M059J (cell line): ENCODE data around the gene CLDN10. TPM values are rescaled to one million over a fixed set of nuclear protein-coding genes. Genes with fewer than 3 reads are reported as not detected.

Experiments
- DNase-seq: peaks from one replicate; pipeline ENCODE4 v3.0.0-alpha.2; 2012; ENCODE audit warnings: low read depth
- total RNA-seq: library from RNA; depleted of rRNA; stranded (reverse); fragments of >200 nt; shearing (Covaris generic); gene quantifications from 2 replicates; pipeline ENCODE4 v1.2.3, GENCODE V29; 2014

Gene CLDN10
- total RNA-seq, 1 experiment from 2014 or later = 0.39 TPM

DNA sequence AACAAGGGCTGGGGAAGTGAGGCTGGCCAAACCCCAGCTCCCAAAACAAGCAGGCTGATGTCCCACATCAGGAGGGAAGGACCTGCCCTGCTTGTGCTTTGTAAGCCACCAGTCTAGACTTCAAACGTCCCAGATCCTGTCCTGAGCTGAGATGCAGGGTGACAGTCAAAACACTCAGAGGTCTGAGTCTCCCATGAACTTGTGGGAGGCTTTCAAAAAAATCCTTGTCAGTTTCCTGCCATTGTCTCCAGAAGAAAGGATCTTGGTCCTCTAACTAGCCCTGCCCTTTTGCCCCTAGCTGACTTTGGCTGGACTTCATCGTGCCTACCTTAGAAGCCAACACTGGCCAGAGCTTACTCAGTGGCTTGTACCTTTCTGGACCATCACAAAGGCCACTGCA is 48.7 kb downstream of the CLDN10 start:
- no peak for DNase-seq

DNA sequence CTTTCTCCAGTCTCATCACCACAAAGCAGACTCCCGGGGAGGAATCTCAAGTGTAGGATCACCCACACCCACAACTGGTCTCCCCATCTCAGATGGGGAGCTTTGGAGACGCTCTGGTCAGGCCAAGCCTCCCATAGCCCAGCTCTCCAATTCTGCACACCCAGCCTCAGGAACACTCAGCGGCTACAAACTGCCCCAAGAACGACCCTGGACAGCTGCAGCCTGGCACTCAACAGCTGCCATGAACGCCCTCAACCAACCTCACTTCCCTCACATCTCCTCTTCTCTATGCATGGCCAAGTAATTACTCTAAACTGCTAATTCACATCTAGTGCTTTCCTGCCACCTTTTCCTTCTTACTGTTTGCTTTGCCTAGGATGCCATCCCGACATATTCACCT is 49.4 kb downstream of the CLDN10 start:
- DNase-seq = no peak

DNA sequence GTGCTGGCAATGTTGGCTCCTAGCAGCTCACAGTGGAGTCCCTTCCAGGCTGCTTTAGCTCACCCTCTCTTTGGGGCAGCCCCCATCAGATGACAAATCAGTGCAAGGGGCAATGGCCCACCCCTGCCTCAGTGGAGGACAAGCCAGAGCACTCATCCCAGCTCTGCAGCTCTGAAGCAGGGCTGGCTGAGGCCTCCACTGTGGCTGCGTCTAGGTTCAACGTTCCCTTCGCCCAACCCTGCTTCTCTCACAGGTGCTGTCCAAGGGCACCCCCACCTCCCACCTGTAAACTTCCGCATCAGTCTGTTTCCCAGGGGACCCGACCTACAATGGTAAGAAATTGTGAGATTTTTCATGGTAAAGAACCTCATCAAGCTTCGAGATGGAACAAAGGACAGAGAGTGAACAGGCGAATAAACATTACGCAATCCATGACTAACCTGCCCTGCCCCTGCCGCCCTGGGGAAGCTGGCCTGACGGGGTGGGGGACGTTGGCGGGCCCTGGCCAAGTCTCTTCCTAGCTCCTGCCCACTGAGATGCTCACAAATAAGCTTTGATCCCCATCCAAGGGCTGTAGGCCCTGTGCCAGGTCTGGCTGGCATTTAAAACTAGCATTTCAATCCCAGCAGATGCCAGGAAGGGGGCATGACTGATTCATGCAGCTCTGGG is 51.5 kb downstream of the CLDN10 start:
- DNase-seq = peak; percentile 72

DNA sequence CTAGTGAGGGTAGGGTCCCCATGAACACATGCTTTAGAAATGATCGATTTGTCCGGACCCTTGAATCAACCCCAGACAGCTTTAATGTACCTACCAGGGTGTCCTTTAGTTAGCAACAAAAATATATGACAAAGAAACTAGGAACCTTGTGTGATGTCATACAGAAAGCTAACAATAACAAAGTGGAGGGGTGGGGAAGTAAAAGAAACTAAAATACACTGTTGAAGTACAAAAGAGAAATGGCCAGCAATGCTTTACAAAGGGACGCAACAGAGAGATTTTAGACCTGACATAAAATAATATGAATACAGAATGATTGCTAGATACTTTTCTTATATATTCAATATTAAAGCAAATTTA is 52.0 kb downstream of the CLDN10 start:
- no peak for DNase-seq

DNA sequence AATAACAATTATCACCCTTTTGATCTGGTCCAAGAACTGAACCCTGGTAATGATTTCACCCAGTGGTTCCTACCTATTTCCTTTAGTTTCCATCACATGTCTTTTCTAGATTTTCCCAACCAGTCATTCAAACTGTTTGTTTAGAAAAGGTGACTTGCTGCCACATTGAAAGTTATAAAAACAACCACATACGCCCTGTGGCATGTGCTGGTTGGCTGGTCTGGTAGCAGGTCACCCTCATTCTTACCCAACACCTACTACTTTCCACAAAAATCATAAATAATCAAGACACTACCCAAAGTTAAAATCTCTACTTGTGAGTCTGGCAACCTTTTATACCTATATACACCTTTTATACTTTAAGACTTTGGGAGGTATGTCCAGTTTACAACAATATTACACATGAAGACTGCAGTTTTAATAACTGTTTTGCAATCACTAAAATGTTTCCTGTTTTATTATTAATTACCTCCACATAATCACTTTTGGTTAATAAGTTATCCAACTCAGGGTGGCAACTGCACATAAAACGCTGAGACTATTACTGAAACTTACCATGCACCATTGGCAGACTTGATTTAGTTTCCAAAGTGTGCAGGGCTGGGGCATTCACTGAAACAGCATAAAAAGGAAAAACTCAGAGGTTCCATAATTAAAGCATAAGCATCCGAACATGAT is 53.1 kb downstream of the CLDN10 start:
- DNase-seq = peak; percentile 50

DNA sequence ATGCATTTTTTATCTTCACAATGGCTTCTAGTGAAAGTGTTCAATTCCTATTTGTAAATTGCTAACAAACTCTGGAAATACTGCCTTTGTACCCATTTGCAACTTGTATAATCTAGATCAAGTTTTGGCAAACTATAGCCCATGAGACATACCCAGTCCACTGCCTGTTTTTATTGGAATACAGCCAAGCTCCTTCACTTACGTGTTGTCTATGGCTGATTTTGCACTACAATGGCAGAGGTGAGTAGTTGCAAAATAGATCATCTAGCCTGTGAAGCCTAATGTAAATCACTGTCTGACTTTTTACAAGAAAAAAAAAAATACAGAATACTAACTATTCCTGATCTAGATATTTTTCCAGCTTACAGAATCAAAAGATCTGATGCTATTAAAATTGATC is 54.8 kb downstream of the CLDN10 start:
- DNase-seq = peak; percentile 73

DNA sequence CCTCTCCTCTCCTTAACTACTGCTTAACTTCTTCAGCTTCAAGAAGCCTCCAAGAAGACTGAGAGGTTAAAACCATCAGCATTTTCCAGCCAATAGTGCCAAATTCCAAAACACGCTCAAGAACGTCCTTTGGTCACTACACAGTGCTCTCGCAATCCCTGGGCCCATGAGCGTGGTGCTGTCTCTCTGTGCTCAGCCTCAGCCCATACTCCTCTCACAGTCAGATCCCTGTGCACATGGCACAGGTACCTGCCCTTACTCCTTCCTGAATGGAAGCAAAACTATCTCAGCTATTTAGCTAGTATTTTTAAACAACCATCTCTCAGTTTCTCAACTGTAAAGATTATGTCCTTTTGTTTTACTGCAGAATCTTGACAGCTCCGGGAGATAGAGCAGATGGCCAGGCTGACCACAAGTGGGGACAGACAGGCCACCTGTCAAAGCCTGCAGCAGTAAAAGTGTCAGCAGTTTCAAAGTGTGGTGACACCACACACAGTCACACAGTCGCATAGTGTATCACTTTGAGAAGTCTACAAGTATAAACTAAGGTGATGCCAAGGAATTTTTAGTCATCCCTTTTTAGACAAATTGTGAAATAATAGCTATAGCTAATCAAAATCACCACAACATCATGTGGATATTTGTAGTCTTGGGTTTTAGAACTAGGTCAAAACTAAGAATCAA is 56.3 kb downstream of the CLDN10 start:
- DNase-seq = no peak

DNA sequence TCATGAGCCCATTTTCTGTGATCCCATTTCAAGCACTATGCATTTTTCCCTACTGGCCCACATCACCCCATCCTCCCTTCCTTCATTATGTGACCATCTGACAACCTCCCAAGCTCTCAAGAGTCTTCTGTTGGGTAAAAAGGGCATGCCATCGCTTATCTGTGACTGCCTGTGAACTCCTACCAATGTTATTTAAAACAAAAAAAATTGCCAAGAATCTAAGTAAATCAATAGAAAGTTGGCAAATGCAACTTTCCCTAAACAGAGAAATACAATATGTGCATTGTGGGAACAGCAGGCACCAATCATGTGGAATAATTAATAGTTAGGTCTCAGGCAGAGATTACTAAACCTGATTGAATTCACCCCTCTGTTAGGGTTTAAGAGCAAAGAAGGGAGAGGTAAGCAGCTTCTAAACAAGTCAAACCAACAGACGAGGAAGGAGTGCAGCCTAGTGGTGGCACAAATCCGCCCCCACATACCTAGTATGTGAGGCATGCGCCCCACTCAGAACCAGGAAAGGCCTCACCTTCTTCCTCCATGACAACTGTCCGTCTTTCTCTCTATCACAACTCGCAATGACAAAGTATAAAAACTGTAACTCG is 62.2 kb downstream of the CLDN10 start:
- DNase-seq = no peak

DNA sequence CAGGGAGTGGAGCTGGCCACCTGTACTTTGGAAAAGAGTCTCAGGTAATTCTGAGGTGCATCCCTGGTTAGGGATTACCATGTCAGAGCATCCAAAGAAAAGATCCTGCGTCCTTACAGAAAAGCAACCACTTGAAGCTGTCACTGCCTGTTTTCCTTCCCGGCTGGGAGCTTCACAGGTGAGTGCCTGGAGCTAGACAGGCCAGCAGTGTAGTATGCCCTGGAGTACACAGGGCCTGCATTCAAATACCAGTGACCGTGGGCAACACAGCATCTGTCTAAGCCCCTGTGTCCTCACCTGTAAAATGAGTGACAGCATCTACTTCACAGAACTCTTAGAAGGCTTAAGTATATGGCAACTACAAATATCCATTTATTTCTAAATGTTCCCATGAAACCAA is 63.0 kb downstream of the CLDN10 start:
- no peak for DNase-seq

DNA sequence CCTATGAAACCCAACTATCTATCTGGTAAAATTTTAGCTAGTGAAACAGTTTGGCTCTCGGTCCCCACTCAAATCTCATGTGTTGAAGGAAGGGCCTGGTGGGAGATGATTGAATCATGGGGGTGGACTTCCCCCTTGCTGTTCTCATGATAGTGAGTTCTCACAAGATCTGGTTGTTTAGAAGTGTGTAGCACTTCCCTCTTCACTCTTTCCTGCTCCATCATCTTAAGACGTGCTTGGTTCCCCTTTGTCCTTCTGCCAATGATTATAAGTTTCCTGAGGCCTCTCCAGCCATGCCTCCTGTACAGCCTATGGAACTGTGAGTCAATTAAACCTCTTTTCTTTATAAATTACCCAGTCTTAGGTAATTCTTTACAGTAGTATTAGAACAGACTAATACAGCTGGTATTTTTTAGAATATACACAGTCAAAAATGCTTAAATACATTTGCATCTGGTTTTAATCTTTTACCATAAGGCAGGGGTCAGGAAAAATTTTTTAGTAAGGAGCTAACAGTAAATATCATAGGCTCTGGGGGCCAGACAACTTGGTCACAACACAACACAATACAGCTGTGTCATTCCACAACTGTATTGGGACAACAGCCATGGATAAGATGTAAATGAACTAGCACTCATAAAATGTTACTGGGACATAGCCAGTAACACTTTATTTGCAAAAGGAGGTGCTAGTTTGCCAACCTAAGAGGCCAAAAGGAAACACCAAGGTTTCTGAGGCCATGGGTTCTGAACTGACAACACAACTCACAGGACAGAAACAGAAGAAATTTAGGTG is 67.7 kb downstream of the CLDN10 start:
- no peak for DNase-seq

DNA sequence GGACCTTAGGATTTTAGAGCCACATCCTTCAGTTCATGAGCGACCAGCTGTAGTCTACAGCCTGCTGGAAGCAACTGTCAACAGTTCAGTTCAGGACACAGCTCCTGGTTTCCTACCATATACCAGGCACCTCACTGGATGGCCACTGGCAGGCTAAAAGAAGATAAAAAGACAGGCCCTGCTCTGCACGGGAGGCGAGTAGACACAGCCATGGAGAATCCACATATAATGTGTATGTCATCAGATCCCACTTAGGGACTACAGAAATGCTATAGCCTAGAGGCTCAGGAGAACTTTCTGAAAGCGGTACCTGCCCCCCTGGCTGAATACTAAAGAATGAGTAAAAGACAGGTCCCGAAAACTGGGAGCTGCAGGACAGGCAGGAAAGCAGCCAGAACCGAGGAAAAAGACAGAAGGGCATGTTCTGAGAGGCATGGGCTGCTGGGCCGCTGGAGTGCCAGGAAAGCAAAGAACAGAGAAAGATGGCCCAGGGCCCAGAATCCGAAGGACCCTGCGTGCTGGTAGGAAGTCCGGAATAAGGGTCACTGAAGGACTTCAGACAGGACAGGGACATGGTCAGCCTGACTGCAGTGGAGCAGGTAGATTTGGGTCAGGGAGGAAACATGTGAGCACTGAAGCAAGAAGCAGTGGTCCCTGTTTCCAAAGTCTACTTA is 68.4 kb downstream of the CLDN10 start:
- no peak for DNase-seq

DNA sequence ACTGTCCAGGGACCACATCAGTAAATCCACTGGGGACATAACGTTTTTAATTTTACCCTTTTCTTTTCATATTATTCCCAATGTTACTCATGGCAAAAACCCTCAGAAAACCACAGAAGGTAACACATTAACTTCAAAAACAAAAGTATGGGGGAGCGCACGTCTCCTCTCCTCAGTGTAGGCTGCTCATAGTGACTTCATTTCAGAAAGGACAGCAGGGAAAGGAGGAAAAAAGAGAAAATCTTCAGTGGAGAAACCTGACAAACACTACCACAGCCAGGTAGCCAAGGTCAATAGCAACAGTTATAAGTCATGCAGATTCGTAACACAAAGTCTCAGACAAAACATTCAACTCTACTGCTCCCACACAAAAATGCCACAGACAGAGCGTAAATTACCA is 70.6 kb downstream of the CLDN10 start:
- DNase-seq = no peak

DNA sequence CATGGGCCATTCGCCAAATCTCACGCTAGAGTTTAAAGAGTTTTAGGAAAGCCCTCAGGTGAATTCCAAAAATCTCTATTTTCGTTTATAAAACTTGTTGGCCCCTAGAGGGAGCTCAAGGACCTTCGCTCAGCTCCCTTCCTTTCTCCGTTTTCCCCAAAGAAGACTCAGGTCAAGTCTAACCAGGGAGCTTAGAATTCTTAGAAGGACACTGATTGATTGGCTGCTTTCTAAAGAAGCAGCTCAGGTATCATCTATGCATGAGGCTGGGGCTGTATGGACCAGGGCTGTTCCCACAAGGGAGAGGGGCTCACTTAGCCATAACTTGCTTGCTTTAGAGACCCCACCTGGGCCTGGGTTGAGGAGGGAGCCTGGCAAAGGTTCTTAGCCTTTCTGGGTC is 71.5 kb downstream of the CLDN10 start:
- DNase-seq = peak; percentile 43

DNA sequence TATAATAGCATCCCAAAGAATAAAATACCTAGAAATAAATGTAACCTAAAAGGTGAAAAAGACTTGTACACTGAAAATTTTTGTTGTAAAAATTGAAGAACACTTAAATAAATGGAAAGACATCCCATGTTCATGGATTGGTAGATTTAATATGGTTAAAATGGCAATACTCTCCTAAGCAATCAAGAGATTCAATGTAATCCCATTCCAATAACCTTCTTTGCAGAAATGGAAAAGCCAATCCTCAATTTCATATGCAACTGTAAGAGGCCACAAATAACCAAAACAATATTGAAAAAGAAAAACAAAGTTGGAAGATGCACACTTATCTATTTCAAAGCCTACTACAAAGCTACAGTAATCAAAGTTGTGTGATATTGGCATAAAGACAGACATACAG is 74.2 kb downstream of the CLDN10 start:
- no peak for DNase-seq

DNA sequence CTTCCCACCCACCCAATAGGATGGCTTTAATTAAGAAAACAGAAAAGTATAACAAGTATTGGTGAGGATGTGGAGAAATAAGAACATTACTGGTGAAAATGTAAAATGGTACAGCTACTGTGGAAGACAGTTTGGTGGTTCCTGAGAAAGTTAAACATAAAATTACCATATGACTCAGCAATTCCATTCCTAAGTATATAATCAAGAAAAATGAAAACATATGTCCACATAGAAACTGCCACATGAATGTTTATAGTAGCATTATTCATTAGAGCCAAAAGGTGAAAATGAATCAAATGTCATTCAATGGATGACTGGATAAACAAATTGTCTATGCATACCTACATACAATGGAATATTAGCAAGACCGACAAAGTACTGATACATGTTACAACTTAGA is 75.1 kb downstream of the CLDN10 start:
- DNase-seq = peak; percentile 13

DNA sequence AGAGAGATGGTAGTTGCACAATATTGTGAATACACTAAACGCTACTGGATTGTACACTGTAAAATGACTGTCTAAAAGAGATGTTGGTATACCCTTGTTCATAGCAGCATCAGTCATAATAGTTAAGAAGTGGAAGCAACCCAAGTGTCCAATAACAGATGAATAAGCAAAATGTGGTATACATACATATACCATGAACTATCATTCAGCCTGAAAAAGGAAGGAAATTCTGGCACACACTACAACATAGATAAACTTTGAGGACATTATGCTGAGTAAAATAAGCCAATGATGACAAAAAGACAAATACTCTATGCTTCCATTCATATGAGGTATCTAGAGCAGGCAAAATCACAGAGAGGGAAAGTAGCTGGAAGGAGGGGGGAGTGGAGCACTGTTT is 76.0 kb downstream of the CLDN10 start:
- DNase-seq = no peak

DNA sequence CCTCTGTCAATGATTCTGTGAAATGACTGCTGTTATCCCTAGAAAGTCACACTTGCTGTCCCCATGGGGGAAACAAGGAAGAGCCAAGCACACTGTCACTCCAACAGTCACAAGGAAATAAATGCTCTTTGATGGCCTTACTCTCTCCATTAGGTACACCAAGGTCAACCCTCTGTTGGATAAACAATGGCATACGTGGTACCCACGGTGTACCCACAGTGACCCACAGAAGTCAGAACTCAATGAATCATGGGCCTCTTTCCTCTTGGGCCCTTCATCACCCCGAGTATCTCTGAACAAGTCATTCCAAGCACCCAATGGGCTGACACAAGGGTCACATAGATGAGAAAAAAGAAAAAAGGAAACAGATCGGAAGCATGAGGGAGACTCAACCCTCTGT is 76.6 kb downstream of the CLDN10 start:
- no peak for DNase-seq
